HepG2 (cell line): ENCODE results near the gene SOWAHA. TPM values are rescaled to one million over a fixed set of nuclear protein-coding genes. Genes with fewer than 3 reads are reported as not detected.

Experiments
- FOXA1 ChIP-seq, 2 experiments: fragments of 450-650 bp in 1 of 2; sonication (generic) in 1 of 2; formaldehyde crosslinking in 1 of 2; IDR thresholded peaks; 2 replicates each; pipeline versions ENCODE4 v1.4.0 to v1.6.1; 2016 to 2020; ENCODE audit warnings: missing genetic modification reagents in 1 of 2
- HNRNPLL ChIP-seq: fragments of 200-400 bp; formaldehyde crosslinking; IDR thresholded peaks from 2 replicates; pipeline ENCODE4 v1.6.1; 2017; ENCODE audit warnings: mild to moderate bottlenecking, low read depth, low read length; ENCODE audit not compliant: poor library complexity, severe bottlenecking
- KMT2B ChIP-seq: IDR thresholded peaks from 2 replicates; pipeline ENCODE4 v1.6.1; 2016; ENCODE audit warnings: missing genetic modification reagents, missing compliant biosample characterization
- NFYC ChIP-seq: IDR thresholded peaks from 2 replicates; pipeline ENCODE4 v1.6.1; 2016; ENCODE audit warnings: missing genetic modification reagents, missing compliant biosample characterization
- PCBP2 ChIP-seq: fragments of 200-400 bp; formaldehyde crosslinking; optimal IDR thresholded peaks from 2 replicates; pipeline ENCODE3; 2018; ENCODE audit warnings: low read length, low read depth; ENCODE audit not compliant: poor library complexity, severe bottlenecking
- RBM39 ChIP-seq: fragments of 200-400 bp; formaldehyde crosslinking; IDR thresholded peaks from one replicate; pipeline ENCODE4 v1.6.1; 2018; ENCODE audit warnings: antibody characterized with exemption, mild to moderate bottlenecking, low read depth, low read length; ENCODE audit not compliant: poor library complexity, severe bottlenecking
- TSC22D2 ChIP-seq: sonication (generic); formaldehyde crosslinking; IDR thresholded peaks from 2 replicates; pipeline ENCODE4 v1.5.1; 2020; ENCODE audit warnings: missing genetic modification reagents, mild to moderate bottlenecking, borderline replicate concordance
- ZBTB20 ChIP-seq: sonication (generic); formaldehyde crosslinking; IDR thresholded peaks from 2 replicates; pipeline ENCODE4 v1.8.1; 2023; ENCODE audit warnings: missing genetic modification reagents, low read depth, mild to moderate bottlenecking, borderline replicate concordance
- ZEB1 ChIP-seq: IDR thresholded peaks from 2 replicates; pipeline ENCODE4 v1.6.1; 2012; ENCODE audit warnings: mild to moderate bottlenecking, low read depth, inconsistent platforms; ENCODE audit not compliant: insufficient replicate concordance
- ZIK1 ChIP-seq: sonication (generic); formaldehyde crosslinking; IDR thresholded peaks from 2 replicates; pipeline ENCODE4 v1.5.0; 2020; ENCODE audit warnings: mild to moderate bottlenecking, low read depth, missing genetic modification reagents, borderline replicate concordance
- ZNF234 ChIP-seq: sonication (generic); formaldehyde crosslinking; conservative IDR thresholded peaks from 2 replicates; pipeline ENCODE4 v1.5.1; 2020; ENCODE audit warnings: mild to moderate bottlenecking, missing genetic modification reagents
- ZNF251 ChIP-seq: sonication (generic); formaldehyde crosslinking; IDR thresholded peaks from 2 replicates; pipeline ENCODE4 v1.9.0; 2021; ENCODE audit warnings: mild to moderate bottlenecking, missing genetic modification reagents
- ZNF337 ChIP-seq: sonication (generic); formaldehyde crosslinking; IDR thresholded peaks from 2 replicates; pipeline ENCODE4 v1.5.1; 2020; ENCODE audit warnings: missing genetic modification reagents, low read depth, mild to moderate bottlenecking, borderline replicate concordance
- ZNF570 ChIP-seq: sonication (generic); formaldehyde crosslinking; IDR thresholded peaks from 2 replicates; pipeline ENCODE4 v1.4.0; 2020; ENCODE audit warnings: mild to moderate bottlenecking, missing genetic modification reagents, borderline replicate concordance
- ZNF781 ChIP-seq: sonication (generic); formaldehyde crosslinking; IDR thresholded peaks from 2 replicates; pipeline ENCODE4 v1.5.1; 2020; ENCODE audit warnings: borderline replicate concordance, mild to moderate bottlenecking, missing genetic modification reagents; ENCODE audit errors: not compliant biosample characterization
- ZNF841 ChIP-seq: sonication (generic); formaldehyde crosslinking; IDR thresholded peaks from 2 replicates; pipeline ENCODE4 v1.8.1; 2023; ENCODE audit warnings: missing genetic modification reagents, borderline replicate concordance
- ZSCAN31 ChIP-seq: sonication (generic); formaldehyde crosslinking; IDR thresholded peaks from 2 replicates; pipeline ENCODE4 v1.5.0; 2020; ENCODE audit warnings: low read depth, mild to moderate bottlenecking, missing genetic modification reagents
- polyA plus RNA-seq, 8 experiments: library from polyadenylated mRNA; depleted of rRNA in 3 of 8; stranded (reverse) in 7 of 8; unstranded in 1 of 8; fragments of >200 nt; fragmentation: Illumina TruSeq in 4 of 8; extraction: Trizol in 4 of 8; gene quantifications; 2 replicates each; pipeline versions ENCODE4 v1.2.1 to v1.2.3, GENCODE V29; 2011 to 2016; ENCODE audit warnings: low read depth in 4 of 8, missing spikeins in 1 of 8, mixed read lengths in 1 of 8; ENCODE audit not compliant: insufficient read depth in 1 of 8
- total RNA-seq, 5 experiments: library from RNA; depleted of rRNA; stranded (reverse); fragments of >200 nt; fragmentation: Illumina TruSeq; extraction: Trizol; gene quantifications; 2 replicates each; pipeline ENCODE4 v1.2.3, GENCODE V29; 2016; ENCODE audit warnings: low read depth in 1 of 5
- TF ChIP-seq, protein P1 (sequence below): fragments of 450-650 bp; IDR thresholded peaks from 2 replicates; pipeline ENCODE4 v1.6.1; 2017; ENCODE audit warnings: mild to moderate bottlenecking
- TF ChIP-seq, protein P2 (sequence below): IDR thresholded peaks from 2 replicates; pipeline ENCODE4 v1.6.1; 2016; ENCODE audit warnings: control low read depth
- TF ChIP-seq, protein P3 (sequence below): IDR thresholded peaks from 2 replicates; pipeline ENCODE4 v1.6.1; 2016
- TF ChIP-seq, protein P4 (sequence below): sonication (generic); formaldehyde crosslinking; IDR thresholded peaks from 2 replicates; pipeline ENCODE4 v1.9.0; 2021; ENCODE audit warnings: missing genetic modification reagents, borderline replicate concordance
- TF ChIP-seq, protein P5 (sequence below): sonication (generic); formaldehyde crosslinking; IDR thresholded peaks from 2 replicates; pipeline ENCODE4 v1.4.0; 2020; ENCODE audit warnings: missing genetic modification reagents

SOWAHA gene
- total and polyA plus RNA-seq, 2 of the 13 experiments (the other 11 are each of a cell fraction or from before 2014, with no cell fraction given): 0.95 to 1.9 TPM

DNA sequence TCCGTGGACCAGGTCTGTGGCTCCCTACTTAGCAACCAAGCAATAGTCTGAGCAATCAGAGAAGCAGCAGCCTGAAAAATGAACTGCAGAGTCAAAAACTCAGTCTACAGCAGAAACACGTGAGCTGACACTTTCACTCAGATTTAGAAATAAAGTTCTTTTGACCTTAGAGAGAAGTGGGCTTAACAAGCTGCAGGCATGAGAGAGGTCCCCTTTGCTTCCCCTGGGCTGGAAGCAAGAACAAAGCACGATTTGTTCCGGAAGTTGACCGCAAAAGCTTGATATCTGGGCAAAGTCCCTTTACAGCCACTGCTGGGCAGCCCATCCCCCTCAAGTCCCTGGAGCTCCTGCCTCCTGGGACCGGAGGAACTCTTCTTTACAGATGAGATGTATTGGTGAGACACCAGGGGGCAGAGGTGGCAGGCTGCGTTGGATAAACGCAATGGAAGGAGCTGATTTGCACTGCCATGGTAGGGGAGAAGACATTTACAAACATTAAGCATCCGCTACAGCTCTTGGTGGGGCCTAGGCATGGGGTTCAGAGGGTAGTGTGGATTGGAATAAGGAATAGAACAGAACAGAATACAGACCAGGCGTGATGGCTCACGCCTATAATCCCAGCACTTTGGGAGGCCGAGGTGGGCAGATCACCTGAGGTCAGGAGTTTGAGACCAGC lies 5.8 kb upstream of the SOWAHA start (continued):
- TF ChIP-seq, protein P1, sequence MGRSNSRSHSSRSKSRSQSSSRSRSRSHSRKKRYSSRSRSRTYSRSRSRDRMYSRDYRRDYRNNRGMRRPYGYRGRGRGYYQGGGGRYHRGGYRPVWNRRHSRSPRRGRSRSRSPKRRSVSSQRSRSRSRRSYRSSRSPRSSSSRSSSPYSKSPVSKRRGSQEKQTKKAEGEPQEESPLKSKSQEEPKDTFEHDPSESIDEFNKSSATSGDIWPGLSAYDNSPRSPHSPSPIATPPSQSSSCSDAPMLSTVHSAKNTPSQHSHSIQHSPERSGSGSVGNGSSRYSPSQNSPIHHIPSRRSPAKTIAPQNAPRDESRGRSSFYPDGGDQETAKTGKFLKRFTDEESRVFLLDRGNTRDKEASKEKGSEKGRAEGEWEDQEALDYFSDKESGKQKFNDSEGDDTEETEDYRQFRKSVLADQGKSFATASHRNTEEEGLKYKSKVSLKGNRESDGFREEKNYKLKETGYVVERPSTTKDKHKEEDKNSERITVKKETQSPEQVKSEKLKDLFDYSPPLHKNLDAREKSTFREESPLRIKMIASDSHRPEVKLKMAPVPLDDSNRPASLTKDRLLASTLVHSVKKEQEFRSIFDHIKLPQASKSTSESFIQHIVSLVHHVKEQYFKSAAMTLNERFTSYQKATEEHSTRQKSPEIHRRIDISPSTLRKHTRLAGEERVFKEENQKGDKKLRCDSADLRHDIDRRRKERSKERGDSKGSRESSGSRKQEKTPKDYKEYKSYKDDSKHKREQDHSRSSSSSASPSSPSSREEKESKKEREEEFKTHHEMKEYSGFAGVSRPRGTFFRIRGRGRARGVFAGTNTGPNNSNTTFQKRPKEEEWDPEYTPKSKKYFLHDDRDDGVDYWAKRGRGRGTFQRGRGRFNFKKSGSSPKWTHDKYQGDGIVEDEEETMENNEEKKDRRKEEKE: no peak
- TF ChIP-seq TSC22D2 (0 out of 2 replicates have a peak, but pooled peaks have one; percentile 62), HNRNPLL (no peak), ZIK1 (no peak), ZSCAN31 (CRISPR knock-in tag) (peak; percentile 98), ZNF841 (no peak), RBM39 (no peak), ZNF781 (CRISPR knock-in tag) (peak; percentile 50), PCBP2 (no peak), ZNF251 (no peak), ZNF234 (CRISPR knock-in tag) (no peak), ZBTB20 (no peak; the same call in 1 of the 2 replicates), NFYC (CRISPR knock-in tag) (peak; percentile 38; the same call in 1 of the 2 replicates), FOXA1 (IDR thresholded peaks at IDR 0.05) (no peak), FOXA1 (CRISPR knock-in tag; IDR thresholded peaks at IDR 0.05) (peak; percentile 62; the same call in 1 of the 2 replicates), ZNF337 (CRISPR knock-in tag) (peak; percentile 70; the same call in 1 of the 2 replicates), ZNF570 (CRISPR knock-in tag) (no peak), ZEB1 (no peak), KMT2B (CRISPR knock-in tag) (peak; percentile 64; the same call in 1 of the 2 replicates)
- TF ChIP-seq, protein P2, sequence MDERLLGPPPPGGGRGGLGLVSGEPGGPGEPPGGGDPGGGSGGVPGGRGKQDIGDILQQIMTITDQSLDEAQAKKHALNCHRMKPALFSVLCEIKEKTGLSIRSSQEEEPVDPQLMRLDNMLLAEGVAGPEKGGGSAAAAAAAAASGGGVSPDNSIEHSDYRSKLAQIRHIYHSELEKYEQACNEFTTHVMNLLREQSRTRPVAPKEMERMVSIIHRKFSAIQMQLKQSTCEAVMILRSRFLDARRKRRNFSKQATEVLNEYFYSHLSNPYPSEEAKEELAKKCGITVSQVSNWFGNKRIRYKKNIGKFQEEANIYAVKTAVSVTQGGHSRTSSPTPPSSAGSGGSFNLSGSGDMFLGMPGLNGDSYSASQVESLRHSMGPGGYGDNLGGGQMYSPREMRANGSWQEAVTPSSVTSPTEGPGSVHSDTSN (CRISPR knock-in tag): no peak
- TF ChIP-seq, protein P3, sequence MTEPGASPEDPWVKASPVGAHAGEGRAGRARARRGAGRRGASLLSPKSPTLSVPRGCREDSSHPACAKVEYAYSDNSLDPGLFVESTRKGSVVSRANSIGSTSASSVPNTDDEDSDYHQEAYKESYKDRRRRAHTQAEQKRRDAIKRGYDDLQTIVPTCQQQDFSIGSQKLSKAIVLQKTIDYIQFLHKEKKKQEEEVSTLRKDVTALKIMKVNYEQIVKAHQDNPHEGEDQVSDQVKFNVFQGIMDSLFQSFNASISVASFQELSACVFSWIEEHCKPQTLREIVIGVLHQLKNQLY: peak; percentile 16; the same call in 1 of the 2 replicates
- TF ChIP-seq, protein P4, sequence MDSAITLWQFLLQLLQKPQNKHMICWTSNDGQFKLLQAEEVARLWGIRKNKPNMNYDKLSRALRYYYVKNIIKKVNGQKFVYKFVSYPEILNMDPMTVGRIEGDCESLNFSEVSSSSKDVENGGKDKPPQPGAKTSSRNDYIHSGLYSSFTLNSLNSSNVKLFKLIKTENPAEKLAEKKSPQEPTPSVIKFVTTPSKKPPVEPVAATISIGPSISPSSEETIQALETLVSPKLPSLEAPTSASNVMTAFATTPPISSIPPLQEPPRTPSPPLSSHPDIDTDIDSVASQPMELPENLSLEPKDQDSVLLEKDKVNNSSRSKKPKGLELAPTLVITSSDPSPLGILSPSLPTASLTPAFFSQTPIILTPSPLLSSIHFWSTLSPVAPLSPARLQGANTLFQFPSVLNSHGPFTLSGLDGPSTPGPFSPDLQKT (CRISPR knock-in tag): no peak
- TF ChIP-seq, protein P5, sequence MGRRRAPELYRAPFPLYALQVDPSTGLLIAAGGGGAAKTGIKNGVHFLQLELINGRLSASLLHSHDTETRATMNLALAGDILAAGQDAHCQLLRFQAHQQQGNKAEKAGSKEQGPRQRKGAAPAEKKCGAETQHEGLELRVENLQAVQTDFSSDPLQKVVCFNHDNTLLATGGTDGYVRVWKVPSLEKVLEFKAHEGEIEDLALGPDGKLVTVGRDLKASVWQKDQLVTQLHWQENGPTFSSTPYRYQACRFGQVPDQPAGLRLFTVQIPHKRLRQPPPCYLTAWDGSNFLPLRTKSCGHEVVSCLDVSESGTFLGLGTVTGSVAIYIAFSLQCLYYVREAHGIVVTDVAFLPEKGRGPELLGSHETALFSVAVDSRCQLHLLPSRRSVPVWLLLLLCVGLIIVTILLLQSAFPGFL: no peak
